Effector memory CD8-positive, alpha-beta T cell (primary cell): Measurements from ENCODE around the gene DPY19L2.
"Not testable (repeated sequence)": the region's sequence is repeated elsewhere in the genome, so short reads cannot be mapped to it uniquely, and the experiment has no call there.

Source experiments
- ATAC-seq: fragments of 150-1000 bp; cut with Tn5 transposase; replicated peaks from 2 replicates; pipeline ENCODE4 v1.10.0; 2021; ENCODE audit warnings: mild to moderate bottlenecking, moderate library complexity
- DNase-seq, 3 experiments: peaks; one replicate each; pipeline ENCODE4 v3.0.0; 2021
- H3K27ac Mint-ChIP-seq, 2 donors: one replicate each; pipeline ENCODE4 v1.8.0; 2022; ENCODE audit warnings: mild to moderate bottlenecking in 2 of 2, mixed read lengths in 2 of 2, moderate library complexity in 2 of 2
- H3K27me3 Mint-ChIP-seq, 2 donors: one replicate each; pipeline ENCODE4 v1.8.0; 2022; ENCODE audit warnings: mixed read lengths in 2 of 2
- H3K36me3 Mint-ChIP-seq: one replicate; pipeline ENCODE4 v1.8.0; 2022; ENCODE audit warnings: mild to moderate bottlenecking, moderate library complexity, mixed read lengths; ENCODE audit not compliant: insufficient read depth
- H3K4me1 Mint-ChIP-seq, 2 donors: one replicate each; pipeline ENCODE4 v1.8.0; 2022; ENCODE audit warnings: low read depth in 2 of 2, mixed read lengths in 2 of 2
- H3K4me3 Mint-ChIP-seq, 2 donors: one replicate each; pipeline ENCODE4 v1.8.0; 2022; ENCODE audit warnings: mild to moderate bottlenecking in 2 of 2, mixed read lengths in 2 of 2, moderate library complexity in 2 of 2
- H3K9me3 Mint-ChIP-seq, 2 donors: one replicate each; pipeline ENCODE4 v1.8.0; 2022; ENCODE audit warnings: mixed read lengths in 2 of 2

Gene DPY19L2

DNA sequence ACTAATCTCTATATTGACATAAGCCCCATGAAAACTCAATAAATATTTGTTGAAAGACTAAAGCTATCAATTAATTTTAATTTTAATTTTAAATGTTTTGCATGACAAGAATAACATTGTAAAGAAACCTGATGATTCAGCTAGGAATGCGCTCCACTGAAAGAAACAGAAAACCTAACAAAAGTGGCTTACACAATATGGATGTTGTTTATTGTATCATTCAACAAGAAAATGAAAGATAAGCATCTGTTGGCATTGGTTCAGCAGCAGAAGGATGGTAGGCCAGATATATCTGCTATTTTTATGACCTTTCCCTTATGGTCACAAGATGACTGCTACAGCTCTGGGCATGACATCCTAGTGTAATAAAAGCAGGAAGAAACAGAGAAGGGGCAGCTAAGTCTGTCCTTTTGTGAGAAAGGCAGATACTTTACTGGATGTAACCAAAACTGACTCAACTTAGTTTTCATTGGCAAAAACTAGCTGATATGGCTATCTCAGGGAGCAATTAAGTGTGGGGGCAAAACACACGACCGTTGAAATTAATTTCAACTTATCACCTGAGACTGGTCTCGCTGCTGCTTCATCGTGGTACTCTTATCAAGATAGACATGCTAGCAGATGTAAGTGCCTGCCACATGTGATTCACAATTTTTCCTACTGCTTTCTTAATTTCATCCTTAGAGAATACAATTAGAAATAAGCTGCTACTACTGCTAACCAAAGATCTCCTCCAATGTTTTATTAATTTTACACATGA, 24.7 kb downstream of the DPY19L2 start:
- H3K4me1 Mint-ChIP-seq, H3K9me3 Mint-ChIP-seq, H3K27ac Mint-ChIP-seq, H3K27me3 Mint-ChIP-seq, ATAC-seq, DNase-seq, H3K4me3 Mint-ChIP-seq, H3K36me3 Mint-ChIP-seq: not testable (repeated sequence)

- ATAC-seq = not testable (repeated sequence)
These were observed 44.0 kb downstream of the DPY19L2 start for GRCh38 chr12:63624258-63624657.

DNA sequence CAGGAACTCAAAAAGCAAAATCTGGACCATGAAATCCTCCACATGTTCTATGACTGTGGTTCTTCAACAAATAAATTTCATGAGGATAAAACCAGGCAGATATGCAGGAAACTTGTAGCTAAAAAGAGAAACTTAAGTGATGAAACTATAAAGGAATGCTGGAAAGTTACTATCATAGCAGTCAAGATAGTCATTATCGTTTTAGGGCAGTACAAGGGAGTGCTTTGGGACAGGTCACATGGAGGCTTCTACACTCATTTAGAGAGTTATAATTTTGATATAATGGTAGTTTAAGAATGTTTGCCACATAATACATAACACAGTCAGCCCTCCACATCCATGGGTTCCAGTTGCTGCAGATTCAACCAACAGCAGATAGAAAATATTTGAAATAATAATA, 52.7 kb downstream of the DPY19L2 start:
- H3K4me1 Mint-ChIP-seq, H3K27me3 Mint-ChIP-seq, H3K36me3 Mint-ChIP-seq, H3K9me3 Mint-ChIP-seq, H3K27ac Mint-ChIP-seq, H3K4me3 Mint-ChIP-seq, ATAC-seq, DNase-seq: not testable (repeated sequence)

More at GRCh38 chr12:63624258-63624657, 44.0 kb downstream of the DPY19L2 start:
- H3K4me1 Mint-ChIP-seq, H3K36me3 Mint-ChIP-seq, H3K27me3 Mint-ChIP-seq, H3K4me3 Mint-ChIP-seq, DNase-seq, H3K27ac Mint-ChIP-seq, H3K9me3 Mint-ChIP-seq: not testable (repeated sequence)

- ATAC-seq, H3K27me3 Mint-ChIP-seq, H3K27ac Mint-ChIP-seq, H3K4me3 Mint-ChIP-seq, H3K4me1 Mint-ChIP-seq, DNase-seq, H3K36me3 Mint-ChIP-seq, H3K9me3 Mint-ChIP-seq: not testable (repeated sequence)
These were observed 57.0 kb downstream of the DPY19L2 start for GRCh38 chr12:63611285-63611684.

GRCh38 chr12:63609281-63609680, 59.0 kb downstream of the DPY19L2 start:
- H3K4me1 Mint-ChIP-seq, H3K36me3 Mint-ChIP-seq, H3K27me3 Mint-ChIP-seq, H3K4me3 Mint-ChIP-seq, H3K27ac Mint-ChIP-seq, DNase-seq, H3K9me3 Mint-ChIP-seq, ATAC-seq: not testable (repeated sequence)

DNA sequence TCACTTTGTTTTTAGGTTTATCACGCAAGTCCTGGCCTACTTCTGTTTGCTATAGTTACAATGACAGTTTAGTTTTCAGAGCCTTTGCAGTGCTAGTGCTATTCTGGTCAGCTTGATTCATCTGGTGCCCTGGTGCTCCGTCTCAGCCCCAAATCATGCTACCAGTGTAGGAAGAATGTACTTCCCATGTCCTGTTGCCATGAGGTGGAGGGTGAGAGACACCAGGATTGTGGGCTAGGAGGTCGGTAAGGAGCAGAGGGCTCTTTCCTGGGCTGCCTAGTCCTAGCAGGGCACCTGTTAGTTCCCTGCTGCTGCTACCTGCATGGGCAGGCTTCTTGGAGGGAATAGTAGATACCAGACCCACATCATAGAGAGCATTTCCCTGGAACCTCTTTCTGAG, 63.3 kb downstream of the DPY19L2 start:
- not testable (repeated sequence) for ATAC-seq, DNase-seq, H3K4me1 Mint-ChIP-seq, H3K27me3 Mint-ChIP-seq, H3K9me3 Mint-ChIP-seq, H3K36me3 Mint-ChIP-seq, H3K27ac Mint-ChIP-seq, H3K4me3 Mint-ChIP-seq

GRCh38 chr12:63594828-63595227, 73.5 kb downstream of the DPY19L2 start:
- H3K27me3 Mint-ChIP-seq, H3K4me3 Mint-ChIP-seq, H3K9me3 Mint-ChIP-seq, ATAC-seq, H3K4me1 Mint-ChIP-seq, H3K27ac Mint-ChIP-seq, H3K36me3 Mint-ChIP-seq, DNase-seq: not testable (repeated sequence)

DNA sequence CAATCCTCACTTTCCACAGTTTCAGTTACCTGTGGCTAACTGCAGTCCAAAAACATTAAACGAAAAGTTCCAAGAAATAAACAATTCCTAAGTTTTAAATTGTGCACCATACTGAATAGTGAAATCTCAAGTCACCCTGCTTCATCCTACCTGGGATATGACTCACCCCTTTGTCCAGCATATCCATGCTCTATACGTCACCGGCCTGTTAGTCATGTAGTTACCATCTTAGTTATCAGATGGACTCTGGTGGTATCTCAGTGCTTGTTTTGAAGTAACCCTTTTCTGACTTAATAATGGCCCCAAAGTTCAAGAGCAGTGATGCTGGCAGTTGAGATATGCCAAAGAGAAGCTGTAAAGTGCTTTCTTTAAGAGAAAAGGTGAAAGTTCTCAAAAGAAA, 83.9 kb downstream of the DPY19L2 start:
- not testable (repeated sequence) for H3K27me3 Mint-ChIP-seq, H3K4me3 Mint-ChIP-seq, DNase-seq

DNA sequence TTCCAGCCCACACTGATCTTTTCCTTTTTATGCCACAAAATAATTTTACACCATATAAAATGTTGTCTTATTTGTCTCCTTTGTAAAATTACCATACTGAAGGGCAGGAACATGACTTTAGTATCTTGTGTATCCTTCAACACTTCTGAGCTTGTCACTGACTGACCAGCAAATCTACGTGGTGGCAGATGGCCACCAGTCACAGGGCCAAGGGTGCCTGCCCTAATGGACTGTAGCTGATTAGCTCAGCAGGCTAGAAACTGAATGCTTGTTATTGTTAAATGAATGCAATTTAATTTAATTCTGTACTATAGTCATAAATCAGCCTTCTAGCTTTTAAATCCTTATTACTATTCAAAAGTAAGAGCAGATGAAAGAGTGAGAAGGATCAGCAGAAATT, 85.0 kb downstream of the DPY19L2 start:
- H3K27ac Mint-ChIP-seq, DNase-seq, H3K4me1 Mint-ChIP-seq, H3K9me3 Mint-ChIP-seq, H3K27me3 Mint-ChIP-seq, ATAC-seq, H3K36me3 Mint-ChIP-seq, H3K4me3 Mint-ChIP-seq: not testable (repeated sequence)

More for the DNA sequence above, 83.9 kb downstream of the DPY19L2 start:
- not testable (repeated sequence) for ATAC-seq, H3K36me3 Mint-ChIP-seq, H3K4me1 Mint-ChIP-seq, H3K9me3 Mint-ChIP-seq, H3K27ac Mint-ChIP-seq

- not testable (repeated sequence) for H3K4me3 Mint-ChIP-seq, H3K27me3 Mint-ChIP-seq, H3K36me3 Mint-ChIP-seq, H3K4me1 Mint-ChIP-seq, DNase-seq, H3K27ac Mint-ChIP-seq, ATAC-seq, H3K9me3 Mint-ChIP-seq
These were observed 90.7 kb downstream of the DPY19L2 start for GRCh38 chr12:63577631-63578030.

- H3K36me3 Mint-ChIP-seq, DNase-seq, H3K4me3 Mint-ChIP-seq, H3K27me3 Mint-ChIP-seq, H3K27ac Mint-ChIP-seq, ATAC-seq, H3K9me3 Mint-ChIP-seq, H3K4me1 Mint-ChIP-seq: not testable (repeated sequence)
These were observed 96.3 kb downstream of the DPY19L2 start for GRCh38 chr12:63572038-63572437.

DNA sequence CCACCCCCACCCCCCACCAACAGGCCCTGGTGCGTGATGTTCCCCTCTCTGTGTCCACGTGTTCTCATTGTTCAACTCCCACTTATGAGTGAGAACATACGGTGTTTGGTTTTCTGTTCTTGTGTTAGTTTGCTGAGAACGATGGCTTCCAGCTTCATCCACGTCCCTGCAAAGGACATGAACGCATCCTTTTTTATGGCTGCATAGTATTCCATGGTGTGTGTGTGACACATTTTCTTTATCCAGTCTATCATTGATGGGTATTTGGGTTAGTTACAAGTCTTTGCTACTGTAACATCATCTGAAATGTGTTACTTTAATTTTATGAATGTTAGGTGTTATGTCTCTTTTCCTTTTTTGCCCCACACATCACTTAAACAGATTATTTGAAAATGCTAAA, 109.8 kb downstream of the DPY19L2 start:
- H3K4me1 Mint-ChIP-seq, H3K36me3 Mint-ChIP-seq, H3K27me3 Mint-ChIP-seq, ATAC-seq, H3K4me3 Mint-ChIP-seq, H3K9me3 Mint-ChIP-seq, H3K27ac Mint-ChIP-seq, DNase-seq: not testable (repeated sequence)

DNA sequence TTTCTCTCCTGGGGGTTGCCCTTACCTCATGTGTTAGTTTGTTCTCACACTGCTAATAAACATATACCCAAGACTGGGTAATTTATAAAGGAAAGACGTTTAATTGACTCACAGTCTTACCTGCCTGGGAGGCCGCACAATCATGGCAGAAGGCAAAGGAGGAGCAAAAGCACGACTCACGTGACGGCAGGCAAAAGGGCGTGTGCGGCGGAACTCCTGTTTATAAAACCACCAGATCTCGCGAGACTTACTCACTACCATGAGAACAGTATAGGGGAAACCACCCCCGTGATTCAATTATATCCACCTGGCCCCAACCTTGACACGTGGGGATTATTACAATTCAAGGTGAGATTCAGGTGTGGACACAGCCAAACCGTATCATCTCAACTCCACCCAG, 116.9 kb downstream of the DPY19L2 start:
- not testable (repeated sequence) for H3K4me1 Mint-ChIP-seq, H3K27ac Mint-ChIP-seq, H3K4me3 Mint-ChIP-seq, H3K36me3 Mint-ChIP-seq, H3K27me3 Mint-ChIP-seq, DNase-seq, H3K9me3 Mint-ChIP-seq, ATAC-seq

DNA sequence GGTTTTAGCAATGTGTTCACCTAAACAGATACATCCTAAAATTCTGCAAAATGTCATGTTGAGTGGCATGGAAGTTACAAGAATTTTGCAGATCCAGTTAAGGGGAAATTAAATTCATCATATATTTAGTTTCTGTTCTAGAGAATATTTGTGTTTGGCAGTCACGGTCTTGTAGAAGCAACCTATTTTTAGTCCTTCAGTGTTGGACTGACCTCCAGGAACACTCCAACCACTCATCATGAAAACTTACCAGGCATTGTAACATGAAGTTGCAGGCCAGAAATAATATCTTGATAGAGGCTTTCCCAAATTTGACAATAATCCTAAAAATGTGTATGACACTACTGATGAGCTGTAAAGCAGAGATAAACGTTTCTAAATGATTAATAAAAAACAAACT, 119.3 kb downstream of the DPY19L2 start:
- DNase-seq, H3K4me3 Mint-ChIP-seq, H3K27me3 Mint-ChIP-seq, H3K9me3 Mint-ChIP-seq, H3K36me3 Mint-ChIP-seq, H3K27ac Mint-ChIP-seq, H3K4me1 Mint-ChIP-seq, ATAC-seq: not testable (repeated sequence)
